Stimulated activated CD4-positive, alpha-beta T cell treated with anti-CD3 and anti-CD28 coated beads, Interleukin-4, amount 100 ng/mL, for 48 hours (primary cell): ENCODE results near the gene DNAJA2.
A peak's percentile ranks its signal among the peaks of the same experiment; 100 is the strongest.
"Not testable (repeated sequence)": the region's sequence is repeated elsewhere in the genome, so short reads cannot be mapped to it uniquely, and the experiment has no call there.

ENCODE experiments used
- DNase-seq, 2 donors: peaks; one replicate each; pipeline ENCODE4 v3.0.0-alpha.2; 2020; ENCODE audit warnings: low read depth in 2 of 2

Gene DNAJA2

DNA sequence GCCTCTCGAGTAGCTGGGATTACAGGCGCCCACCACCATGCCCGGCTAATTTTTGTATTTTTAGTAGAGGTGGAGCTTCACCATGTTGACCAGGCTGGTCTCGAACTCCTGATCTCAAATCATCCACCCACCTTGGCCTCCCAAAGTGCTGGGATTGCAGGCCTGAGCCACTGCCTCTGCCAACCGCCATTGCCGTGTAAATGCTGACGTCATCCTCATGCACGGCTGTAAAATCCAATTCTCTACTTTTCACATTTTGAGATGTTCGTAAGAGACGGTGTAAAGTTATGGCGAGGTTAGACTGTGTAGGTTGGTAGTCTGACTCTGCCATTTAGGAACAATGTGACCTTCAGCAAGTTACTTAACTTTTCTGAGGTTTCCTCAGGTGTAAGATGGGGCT is 1.7 kb upstream of the DNAJA2 start:
- DNase-seq = no peak

DNA sequence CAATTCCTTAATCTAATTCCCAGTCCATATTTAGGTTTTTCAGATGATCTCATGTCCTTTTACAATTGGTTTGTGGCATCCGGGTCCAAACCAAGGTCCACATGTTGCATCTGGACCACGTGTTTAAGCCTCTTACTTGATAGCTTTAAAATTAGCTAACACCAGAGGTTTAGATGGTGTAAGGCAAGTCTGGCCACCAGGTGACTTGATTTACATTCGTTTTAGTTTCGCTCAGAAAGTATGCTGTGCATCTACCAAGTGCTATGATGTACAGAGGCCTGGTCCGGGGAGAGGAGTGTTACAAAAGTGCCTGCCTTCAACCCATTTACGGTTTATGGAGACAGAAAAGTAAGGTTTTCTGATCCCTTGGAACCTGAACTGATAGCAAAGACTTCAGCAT is 878 bp upstream of the DNAJA2 start:
- DNase-seq = no peak

DNA sequence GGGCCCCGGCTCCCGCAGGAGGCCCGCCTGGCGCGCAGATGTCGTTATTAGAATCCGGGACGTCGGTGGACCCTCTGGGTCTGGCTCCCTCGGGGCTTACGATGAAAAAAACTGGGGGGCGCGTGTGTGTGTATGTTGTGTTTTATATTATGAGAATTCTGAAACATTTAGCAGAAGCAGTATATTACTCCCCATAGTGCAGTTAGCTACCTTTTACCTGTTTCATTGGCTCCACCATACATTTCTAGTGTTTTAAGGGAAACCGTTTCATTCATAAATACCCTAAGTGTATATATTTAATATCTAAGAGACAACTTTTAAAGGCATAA is 486 bp upstream of the DNAJA2 start:
- DNase-seq = no peak

DNA sequence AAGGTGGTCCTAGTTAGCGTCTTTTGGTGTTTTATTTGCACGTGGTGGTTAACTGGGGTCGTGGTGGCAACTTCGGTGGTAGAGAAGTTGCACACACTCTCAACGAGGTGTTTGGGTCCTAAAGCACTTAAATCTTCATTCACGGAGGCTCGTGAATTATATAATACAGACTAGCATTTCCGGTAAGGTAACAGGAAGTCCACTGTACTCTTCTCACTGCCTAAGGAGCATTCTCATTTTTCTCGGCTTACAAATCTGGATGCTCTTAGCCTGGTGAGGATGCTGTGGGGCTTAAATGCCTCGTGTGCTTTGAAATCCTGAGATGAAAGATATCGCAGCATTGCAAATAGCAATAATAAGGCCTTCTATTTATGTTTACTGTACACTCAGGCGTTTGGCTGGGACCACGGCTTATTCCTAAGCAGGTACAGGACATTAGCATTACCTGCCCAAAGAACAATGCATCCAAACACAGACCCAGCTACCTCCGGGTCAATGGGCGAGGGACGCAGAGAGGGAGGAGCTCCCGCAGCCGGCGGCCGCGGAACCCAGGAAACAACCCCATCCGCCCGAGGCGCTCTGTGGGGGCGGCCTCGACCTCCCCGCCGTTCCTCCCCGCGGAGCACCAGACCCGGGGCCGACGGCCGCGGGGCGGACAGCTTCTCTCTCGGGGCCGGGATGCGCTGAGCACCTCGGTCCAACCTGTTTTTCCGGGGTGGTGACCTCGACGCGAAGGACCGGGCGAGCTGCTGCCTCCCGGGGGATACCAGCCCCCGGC is 856 bp downstream of the DNAJA2 start:
- DNase-seq = peak; percentile 33 to 40

DNA sequence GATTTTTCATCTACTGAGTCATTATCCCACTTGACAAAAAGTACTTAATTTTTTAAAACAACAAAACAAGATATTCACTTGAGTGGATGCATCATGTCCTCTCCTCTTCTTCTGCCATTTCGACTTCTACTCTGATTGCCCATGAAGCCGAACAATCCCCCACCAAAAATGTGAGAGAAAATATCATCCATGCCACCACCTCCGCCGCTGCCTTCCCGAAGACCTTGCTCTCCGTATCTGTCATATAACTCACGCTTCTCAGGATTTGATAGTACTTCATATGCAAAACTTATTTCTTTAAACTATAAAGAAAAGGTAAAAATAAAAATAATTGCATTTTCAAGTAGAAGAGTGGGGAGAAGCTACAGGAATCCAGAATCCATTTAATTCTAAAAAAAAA is 2.2 kb downstream of the DNAJA2 start:
- DNase-seq = no peak

DNA sequence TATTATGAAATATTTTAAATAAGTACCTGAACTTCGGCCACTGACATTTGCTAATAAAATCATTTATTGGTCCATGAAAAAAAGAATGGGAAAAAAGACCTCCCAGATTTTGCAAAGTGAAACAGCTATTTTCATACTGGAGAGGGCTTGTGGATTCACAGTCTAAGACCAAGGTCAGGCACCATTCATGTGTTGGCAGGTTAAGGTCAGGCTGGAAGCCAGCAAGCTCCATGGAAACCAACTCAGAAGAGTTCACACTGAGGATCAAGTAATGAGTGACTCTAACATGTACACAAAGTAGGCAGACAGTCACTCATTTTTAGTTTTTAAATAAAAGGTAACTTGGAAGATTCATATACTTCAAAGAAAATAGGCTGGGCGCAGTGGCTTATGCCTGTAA is 3.4 kb downstream of the DNAJA2 start:
- DNase-seq = no peak

DNA sequence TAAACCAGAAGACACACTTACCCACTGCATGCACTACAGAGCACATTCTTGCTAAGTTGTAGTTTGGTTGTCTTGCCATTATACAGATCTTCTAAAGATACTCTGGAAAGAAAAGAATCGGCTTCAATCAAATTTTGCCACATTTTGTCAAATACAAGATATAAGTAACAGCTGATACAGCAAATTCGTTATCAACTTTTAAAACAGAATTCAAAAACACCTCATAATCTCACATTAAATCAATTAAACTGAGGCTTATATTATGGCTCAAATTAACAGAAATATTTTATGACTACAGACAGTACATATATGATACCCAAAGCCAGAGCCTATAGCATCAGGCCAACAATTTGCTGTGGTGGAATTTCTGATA is 5.4 kb downstream of the DNAJA2 start:
- no peak for DNase-seq

DNA sequence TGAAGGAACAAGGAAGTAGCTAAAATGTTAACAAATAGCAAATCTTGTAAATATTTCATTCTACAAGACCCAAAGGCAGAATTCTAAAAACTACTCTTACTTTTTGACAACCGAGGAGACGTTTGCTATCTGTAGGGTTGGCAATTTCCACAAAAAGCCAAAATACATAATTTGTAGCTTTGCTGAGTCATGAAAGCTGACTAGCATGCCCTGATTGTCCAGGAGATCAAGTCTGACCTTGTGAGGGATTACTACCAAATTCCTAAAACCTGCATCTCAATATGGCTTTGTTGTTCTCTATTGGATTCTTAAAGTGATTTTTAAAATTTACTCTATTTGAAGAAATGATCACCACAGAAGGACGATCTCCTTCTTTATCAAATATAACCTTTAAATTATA is 10.8 kb downstream of the DNAJA2 start:
- no peak for DNase-seq

DNA sequence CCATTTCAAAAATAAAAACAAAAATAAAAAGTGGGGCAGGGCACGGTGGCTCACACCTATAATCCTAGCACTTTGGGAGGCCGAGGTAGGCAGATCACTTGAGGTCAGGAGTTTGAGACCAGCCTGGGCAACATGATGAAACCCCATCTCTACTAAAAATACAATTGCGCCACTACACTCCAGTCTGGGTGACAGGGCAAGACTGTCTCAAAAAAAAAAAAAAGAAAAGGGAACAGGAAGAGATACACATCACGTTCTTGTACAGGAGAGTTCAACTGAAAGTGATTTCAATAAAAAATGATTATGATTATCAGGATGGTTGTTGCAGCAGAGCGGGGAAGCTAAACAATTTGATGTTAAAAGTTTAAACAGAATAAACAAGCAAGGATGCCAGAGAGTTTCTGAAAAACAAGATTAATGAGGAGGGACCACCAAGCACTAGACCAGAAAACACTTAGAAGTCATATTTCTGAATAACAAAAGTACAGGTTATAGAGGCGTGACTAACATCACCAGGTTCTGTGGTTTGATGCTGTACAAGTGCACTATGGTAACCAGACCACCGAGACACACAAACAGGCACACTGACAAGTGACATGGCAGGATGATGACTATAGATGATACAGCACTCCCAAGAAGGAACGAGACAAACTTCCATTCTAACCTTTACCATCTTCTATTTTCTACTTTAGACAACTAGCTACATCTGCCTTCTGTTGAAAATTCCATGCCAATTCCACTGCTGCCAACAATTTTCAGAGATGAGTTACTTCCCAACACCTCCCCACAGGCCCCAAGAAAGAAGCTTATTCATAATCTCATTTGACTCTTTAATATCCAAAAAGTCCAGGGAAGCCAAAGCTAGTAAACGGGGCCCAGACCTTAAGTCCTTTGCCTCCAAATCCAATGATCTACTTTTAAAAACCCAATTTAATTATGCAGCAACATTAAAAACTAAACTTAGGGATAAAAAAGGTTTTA is 11.8 kb downstream of the DNAJA2 start:
- no peak for DNase-seq

DNA sequence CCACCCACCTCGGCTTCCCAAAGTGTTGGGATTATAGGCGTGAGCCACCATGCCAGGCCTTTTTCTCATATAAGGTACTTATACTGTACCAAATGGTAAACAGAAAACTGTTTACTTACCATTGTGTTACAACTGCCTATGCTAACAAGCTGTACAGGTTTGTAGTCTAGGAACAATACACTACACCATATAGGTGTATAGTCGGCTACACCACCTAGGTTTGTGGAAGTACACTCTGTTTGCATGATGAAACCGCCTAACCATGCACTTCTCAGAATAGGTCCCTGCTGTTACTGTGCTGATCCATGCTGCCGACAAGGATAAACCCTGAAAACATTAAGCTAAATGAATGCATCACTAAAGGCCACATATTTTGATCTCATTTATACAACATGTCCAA is 18.9 kb downstream of the DNAJA2 start:
- DNase-seq = no peak

DNA sequence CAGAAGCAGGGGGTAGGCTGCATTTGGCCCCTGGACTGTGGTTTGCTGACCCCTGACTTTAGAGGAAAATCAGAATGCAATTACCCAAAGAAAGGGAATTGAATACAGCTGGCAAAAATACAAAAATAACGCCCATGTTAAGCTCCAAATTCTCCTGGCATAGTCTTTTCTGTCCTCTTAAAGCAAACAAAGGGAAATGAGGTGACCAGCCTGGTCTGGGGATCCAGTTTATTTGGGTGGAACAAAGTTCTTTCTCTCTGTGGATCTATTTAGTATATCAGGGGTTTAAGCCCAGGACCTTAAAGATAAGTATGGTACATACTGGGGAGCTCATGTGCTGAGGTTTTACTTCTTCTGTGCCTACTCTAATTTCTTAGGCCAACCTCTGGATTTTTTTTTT is 23.5 kb downstream of the DNAJA2 start:
- no peak for DNase-seq

DNA sequence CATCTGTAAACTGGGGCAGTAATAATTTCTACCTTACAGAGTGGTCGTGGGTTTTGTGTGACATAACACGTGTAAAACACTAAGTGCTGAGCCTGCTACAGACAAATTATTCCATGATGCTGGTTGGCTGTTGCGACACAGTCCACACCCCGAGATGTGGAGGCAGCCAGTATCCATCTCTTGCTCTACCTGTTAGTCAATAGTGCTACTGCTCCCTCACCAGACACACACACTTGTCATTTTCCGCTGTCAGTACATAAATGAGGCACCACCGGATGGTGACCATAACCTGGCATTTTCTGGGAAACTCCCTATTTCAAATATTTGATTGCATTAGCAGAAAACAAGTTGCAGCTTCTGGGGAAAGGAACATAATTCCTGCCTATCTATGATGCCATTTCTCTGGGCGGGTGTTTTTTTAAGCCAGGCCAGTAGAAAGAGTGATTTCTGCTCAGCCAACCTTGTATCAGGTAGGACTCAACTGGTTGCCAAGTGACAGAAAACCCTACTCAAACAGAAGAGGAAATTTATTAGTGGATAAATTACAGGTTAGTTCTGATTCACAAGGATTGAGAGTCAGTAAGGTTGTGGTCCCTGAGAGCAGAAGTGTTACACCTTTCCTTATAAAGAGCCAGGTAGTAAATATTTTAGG is 24.1 kb downstream of the DNAJA2 start:
- peak in 1 of 2 donors; percentile 44 for DNase-seq

DNA sequence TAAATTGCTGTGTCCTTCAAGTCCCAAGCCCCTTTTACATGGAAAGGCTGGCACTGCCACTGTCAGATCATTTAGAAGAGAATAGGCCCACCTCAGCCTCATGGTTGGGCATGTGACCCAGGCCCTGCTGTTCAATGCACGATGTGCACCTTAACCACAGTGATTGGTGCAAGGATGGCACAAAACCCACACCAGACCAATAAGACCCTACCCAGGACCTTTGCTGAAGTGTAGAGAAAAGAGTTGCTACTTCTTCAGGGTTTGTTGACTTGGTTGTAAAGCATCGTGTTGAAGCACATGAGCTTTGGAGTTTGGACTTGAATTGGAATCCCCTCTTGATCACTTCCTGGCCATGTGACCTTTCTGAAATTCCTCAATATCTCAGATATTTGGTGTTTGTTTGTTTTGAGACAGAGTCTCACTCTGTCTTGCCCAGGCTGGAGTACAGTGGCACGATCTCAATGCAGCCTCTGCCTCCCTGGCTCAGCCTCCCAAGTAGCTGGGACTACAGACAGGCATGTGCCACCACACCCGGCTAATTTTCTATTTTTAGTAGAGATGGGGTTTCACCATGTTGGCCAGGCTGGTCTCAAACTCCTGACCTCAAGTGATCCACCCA is 24.8 kb downstream of the DNAJA2 start:
- DNase-seq = no peak

DNA sequence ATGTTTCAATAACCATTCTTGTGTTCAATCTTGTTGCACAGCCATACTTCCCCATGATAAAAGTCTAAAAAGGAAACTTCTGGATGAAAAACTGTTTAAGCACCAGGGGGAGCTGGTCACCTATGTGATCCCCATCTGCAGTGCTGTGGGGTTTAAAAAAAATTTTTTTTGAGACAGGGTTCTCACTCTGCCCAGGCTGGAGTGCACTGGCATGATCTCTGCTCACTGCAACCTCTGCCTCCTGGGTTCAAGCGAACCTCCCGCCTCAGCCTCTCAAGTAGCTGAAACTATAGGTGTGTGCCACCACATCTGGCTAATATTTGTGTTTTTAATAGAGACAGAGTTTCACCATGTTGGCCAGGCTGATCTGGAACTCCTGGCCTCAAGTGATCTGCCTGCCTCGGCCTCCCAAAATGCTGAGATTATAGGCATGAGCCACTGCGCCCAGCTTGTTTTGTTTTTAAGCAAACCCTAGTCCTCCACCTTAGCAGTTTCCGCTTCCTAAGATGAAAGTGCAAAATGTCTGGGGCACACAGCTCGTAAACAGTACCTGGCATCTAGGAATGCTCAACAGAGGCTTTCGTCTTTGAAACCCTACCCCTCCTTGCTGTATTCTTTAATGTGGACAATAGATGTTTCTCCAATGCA is 25.4 kb downstream of the DNAJA2 start:
- DNase-seq = peak in 1 of 2 donors; percentile 14

DNA sequence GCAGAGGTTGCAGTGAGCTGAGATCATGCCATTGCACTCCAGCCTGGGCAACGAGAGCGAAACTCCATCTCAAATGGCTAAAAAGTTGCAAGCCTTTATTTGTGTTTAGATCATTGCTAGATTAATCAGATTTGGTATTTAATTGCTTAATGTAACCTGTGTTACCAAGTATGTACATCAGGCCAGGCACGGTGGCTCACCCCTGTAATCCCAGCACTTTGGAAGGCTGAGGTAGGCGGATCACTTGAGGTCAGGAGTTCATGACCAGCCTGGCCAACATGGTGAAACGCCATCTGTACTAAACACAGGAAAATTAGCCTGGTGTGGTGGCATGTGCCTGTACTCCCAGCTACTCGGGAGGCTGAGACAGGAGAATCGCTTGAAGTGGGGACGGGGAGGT is 28.8 kb downstream of the DNAJA2 start:
- DNase-seq = not testable (repeated sequence)

DNA sequence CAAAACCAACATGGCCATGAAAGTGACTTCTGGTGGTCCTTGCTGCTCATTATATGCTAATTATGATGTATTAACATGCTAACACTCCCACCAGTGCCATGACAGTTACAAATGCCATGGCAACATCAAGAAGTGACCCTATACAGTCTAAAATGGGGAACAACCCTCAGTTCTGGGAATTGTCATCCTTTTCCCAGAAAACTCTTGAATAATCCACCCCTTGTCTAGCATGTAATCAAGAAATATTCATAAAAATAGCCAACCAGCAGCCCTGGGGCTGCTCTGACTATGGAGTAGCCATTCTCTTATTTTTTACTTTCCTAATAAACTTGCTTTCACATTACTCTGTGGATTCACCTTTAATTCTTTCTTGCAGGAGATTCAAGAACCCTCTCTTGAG is 35.9 kb downstream of the DNAJA2 start:
- no peak for DNase-seq

DNA sequence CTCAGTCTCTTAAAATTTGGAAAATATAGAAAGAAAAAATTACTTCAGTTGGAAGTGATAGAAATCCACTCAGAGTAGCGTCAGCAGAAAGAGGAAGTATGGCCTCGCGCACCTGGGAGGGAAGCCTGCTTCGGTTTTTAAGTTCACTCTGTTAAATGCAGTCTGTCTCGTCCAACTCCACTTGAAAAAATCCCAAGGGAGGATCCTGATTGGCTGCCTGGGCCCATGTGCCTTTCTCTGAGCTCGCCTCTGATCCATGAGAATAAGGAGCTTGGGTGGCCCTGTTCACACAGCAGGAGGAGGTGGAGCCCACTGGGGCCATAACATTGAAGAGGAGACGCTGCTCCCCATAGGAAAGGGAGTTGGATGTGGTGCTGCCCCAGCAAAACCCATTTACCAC is 40.7 kb downstream of the DNAJA2 start:
- no peak for DNase-seq

DNA sequence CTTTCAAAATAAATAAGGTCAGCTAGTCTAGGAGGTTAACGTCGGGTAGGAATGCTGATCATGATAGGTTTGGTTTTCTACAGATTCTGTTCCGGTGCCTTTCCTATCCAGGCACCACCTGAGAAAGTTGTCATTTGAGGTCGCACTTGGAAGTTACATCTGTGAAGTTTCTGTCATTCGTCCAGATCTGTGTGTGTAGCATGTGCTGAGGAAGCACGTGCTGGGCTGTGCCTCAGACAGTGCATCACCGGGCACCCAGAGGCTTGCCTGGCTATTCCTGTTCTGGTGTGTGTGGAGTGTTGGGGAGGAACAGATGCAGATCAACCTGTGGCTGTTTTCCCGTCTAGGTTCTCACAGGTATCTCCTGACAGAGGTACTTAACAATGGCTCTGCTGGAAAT is 42.6 kb downstream of the DNAJA2 start:
- DNase-seq = no peak

DNA sequence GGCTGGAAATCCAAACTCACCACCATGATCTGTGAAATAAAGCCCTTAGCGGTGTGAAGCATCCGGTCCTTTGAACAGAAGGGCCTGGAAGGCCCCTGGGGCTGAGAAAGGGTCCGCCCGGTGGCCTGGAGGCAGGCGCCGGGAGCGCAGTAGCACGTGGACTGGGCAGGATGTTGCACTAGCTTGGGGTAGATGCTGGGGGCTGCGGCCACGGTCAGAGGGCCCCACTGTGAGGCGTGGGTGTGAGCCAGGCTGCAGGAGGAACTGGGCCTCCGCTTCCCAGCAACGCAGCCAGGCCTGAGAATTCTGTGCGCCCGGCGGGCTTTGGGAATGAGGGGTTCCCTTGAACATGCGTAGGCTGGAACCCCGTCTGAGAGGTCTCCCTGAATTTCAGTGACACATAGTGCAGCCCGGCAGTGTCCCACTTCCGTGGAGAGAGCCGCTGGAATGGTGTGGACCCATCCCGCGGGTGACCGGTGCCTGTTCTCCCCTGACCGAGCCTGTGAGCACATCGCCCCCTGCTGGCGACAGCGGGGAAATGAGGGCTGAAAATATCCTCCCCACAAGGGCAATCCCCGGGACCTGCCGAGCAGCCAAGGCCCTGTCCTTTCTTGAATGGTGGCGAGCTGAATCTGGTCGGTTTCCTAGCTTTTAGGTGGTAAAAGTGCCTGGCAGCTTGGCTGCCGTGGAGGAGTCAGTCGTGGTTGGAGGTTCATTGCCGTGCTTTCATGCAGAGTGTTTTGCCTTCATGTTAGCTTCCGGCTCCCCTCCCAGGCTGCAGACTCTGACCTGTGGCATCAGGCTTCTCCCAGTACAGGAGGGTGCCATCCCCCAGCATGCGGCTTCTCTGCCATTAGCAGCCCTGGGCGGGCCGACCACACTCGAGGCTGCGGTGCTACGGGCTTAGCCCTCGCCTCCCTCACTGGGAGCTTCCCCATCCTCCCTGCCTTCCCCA is 43.8 kb downstream of the DNAJA2 start:
- peak; percentile 50 to 66 for DNase-seq

DNA sequence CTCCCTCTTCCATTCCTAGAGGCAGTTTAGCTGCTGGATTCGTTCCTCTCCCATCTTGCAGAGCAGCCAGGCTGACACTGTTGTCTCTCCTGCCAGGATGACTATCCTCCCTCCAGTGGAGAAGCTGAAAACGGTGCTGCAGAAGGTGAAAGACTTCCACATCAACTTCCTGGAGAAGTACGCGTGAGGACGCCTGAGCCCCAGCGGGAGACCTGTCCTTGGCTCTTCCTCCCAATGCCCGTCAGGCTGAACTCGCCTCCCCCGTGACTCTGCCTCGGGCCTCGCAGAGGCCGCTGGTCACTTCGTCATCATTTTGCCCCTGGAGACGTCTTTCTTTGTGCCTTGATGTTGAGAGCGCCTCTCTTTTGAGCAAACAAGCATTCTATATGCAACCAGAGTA is 44.7 kb downstream of the DNAJA2 start:
- no peak for DNase-seq

DNA sequence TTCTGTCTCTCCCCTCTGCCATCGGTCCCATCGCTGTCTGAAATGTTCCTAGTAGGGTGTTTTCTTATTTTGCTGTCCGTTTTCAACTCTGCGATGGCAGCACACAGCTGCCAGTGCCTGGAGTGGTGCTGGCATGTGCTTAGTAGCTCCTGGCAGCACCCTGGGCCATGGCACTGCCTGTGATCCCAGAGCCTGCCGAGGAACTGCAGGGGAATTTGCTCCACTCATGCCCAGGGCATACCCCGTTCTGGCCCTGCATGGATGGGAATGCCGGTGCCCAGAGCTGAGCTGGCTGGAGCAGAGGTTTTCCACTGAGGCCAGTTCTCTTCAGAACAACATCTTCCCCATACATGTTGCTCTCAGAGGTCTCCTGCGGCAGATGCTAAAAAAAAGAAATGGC is 46.2 kb downstream of the DNAJA2 start:
- no peak for DNase-seq
